HG03060 (cell line): Measurements from ENCODE around the gene HSD17B13.

ENCODE experiments used
- ATAC-seq: cut with Tn5 transposase; IDR thresholded peaks from one replicate; pipeline ENCODE4 v1.9.1; 2021; ENCODE audit warnings: low read depth, moderate number of reproducible peaks; ENCODE audit not compliant: unreplicated experiment

Gene HSD17B13

DNA sequence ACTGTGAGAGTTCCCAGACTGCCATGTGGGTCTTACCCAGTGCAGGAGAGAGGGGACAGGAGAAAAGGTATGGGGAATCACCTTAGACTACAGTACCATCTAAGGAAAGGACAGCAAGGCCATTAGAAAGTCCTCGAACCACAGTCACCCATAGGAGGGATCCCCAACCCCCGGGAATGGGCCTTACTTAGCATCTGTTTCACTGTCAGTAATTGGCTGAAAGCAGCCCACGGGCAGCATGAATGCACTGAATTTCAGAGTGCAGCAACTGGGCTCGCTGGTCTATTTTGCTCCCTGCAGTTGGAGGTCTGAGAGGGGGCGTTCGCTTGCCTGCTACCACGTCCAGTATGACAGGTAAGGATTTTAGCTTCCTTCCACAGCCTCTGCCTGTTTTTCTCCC lies 51.9 kb downstream of the HSD17B13 start:
- no peak for ATAC-seq

- ATAC-seq = no peak
These were observed 52.5 kb downstream of the HSD17B13 start for GRCh38 chr4:87270144-87270543.

DNA sequence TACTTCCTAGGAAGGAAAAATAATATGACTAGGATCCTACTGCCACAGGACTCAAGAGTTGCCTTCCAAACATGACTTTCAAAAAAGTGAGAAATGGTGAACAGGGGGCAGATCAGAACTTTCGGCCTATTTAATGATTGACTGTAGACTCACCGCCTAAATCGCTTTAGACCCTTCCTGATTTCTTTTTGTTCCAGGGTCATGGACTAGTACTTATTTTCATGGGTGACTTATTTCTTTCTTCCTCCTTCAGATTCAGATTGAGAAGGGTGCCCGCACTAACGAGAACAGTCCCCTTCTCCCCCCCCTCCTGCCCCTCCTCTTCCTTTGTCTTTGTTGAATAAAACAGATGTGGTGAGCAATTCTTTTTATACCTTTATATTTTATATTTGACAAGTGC lies 54.3 kb downstream of the HSD17B13 start:
- ATAC-seq = no peak

DNA sequence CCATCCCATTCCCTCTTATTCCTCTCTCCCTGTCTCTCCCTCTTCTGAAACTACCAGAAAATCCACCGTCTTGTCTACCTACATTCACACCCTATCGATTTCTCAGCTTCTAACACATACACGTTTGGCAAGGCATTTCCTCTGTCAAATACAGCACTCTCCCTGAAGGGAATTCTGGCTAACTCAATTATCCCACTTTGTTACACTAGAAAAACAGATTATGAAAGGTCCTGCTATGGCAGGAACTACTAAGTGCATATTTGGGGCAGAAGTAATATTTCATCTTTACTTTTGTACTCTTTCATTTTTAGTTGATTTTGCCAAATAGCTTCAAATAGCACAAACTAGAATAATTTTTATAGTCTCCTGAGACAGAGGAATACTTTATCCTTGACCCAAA lies 55.7 kb downstream of the HSD17B13 start:
- ATAC-seq = no peak

DNA sequence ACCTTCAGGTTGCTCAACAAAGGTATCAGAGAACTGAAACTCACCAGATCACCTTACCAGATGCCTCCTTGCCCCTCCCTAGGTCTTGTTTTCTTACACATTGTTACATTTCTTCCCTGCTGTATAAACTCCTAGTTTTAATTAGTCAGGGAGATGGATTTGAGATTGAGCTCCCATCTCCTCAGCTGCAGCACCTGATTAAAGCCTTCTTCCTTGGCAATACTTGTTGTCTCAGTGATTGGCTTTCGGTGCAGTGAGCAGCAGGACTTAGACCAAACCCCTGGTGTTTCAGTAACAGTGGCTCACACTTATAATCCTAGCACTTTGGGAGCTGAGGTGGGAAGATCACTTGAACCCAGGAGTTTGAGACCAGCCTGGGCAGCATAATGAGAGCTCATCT lies 59.8 kb downstream of the HSD17B13 start:
- ATAC-seq = no peak

DNA sequence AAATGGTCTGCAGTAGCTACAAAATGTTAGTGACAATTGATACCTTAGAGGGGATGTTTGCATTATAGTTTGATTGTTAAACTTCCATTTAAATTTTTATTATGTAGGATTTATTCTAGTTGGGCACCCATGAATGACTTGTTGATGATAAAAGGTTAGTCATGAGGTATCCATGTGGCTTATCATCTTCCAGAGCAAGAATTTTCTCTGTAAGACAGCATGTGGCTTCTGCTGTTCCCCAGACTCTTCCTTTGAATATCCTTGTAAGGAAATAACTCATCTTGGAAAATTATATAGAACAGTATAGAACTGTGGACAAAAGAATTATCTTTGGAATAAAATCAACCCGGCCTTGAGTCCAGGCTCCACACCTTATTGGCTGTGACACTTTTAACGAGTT lies 62.2 kb downstream of the HSD17B13 start:
- ATAC-seq = no peak

DNA sequence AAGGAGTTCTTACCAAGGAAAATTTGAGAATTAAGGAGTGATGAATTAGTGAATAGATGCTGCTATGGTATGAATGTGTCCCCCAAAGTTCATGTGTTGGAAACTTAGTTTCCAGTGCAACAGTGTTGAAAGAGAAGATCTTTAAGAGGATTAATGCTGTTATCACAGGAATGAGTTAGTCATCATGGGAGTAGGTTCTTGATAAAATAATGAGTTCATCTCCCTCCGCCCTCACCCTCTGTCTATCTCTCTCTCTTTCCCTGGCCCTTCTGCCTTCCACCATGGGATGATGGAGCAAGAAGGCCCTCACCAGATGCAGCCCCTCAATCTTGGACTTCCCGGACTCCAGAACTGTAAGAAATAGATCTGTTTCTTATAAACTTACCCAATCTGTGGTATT lies 64.0 kb downstream of the HSD17B13 start:
- no peak for ATAC-seq

DNA sequence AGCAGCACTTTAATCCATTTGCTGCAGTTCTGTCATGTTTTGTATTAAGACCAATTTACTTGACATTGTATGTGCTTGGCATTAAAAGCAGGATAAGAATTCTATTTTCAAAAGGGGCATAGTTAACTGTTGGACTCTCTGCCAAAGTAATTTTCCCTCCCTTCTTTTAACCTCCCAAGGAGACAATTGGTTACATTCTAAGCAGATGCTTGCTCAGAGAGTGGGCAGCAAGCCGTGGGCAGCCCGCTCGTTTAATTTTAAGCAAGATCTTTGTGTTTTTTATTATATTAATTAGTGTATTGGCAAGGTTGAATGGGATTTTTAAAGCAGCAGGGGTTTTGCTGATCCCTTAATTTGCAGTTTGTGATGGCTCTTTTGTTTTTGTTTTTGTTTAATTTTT lies 65.2 kb downstream of the HSD17B13 start:
- ATAC-seq = no peak

GRCh38 chr4:87255755-87256154 lies 66.9 kb downstream of the HSD17B13 start:
- no peak for ATAC-seq
